Liver (tissue), 9 donors: ENCODE measurements around the gene MED27. TPM values are rescaled to one million over a fixed set of nuclear protein-coding genes. Genes with fewer than 3 reads are reported as not detected.

ENCODE experiments used
- DNase-seq: peaks from one replicate; pipeline ENCODE4 v3.0.0-alpha.2; 2017; ENCODE audit warnings: low spot score
- H3K27ac ChIP-seq, 2 donors: one replicate each; pipeline ENCODE4 v1.7.0; 2013; ENCODE audit warnings: inconsistent platforms in 2 of 2, low read length in 2 of 2, control low read depth in 1 of 2, low read depth in 1 of 2, mild to moderate bottlenecking in 1 of 2
- H3K27me3 ChIP-seq, 4 donors: one replicate each; pipeline versions ENCODE4 v1.6.1 to v1.7.0; 2013; ENCODE audit warnings: low read length in 3 of 4, inconsistent platforms in 1 of 4, mild to moderate bottlenecking in 1 of 4, moderate library complexity in 1 of 4; ENCODE audit not compliant: control insufficient read depth in 4 of 4, insufficient read depth in 4 of 4
- H3K36me3 ChIP-seq, 4 donors: one replicate each; pipeline versions ENCODE4 v1.6.1 to v1.7.0; 2013; ENCODE audit warnings: low read length in 3 of 4, mild to moderate bottlenecking in 3 of 4, low read depth in 1 of 4, moderate library complexity in 1 of 4; ENCODE audit not compliant: control insufficient read depth in 4 of 4, insufficient read depth in 3 of 4
- H3K4me1 ChIP-seq, 4 donors: one replicate each; pipeline versions ENCODE4 v1.6.1 to v1.7.0; 2013; ENCODE audit warnings: low read length in 3 of 4, mild to moderate bottlenecking in 3 of 4, moderate library complexity in 1 of 4; ENCODE audit not compliant: control insufficient read depth in 4 of 4, insufficient read depth in 4 of 4
- H3K4me3 ChIP-seq, 3 donors: one replicate each; pipeline versions ENCODE4 v1.6.1 to v1.7.0; 2013; ENCODE audit warnings: low read length in 3 of 3, control low read depth in 1 of 3, low read depth in 1 of 3, mild to moderate bottlenecking in 1 of 3
- H3K9ac ChIP-seq, 2 donors: one replicate each; pipeline ENCODE4 v1.7.0; 2013; ENCODE audit warnings: low read length in 2 of 2, mild to moderate bottlenecking in 2 of 2, moderate library complexity in 2 of 2, control low read depth in 1 of 2, low read depth in 1 of 2
- H3K9me3 ChIP-seq, 4 donors: one replicate each; pipeline versions ENCODE4 v1.6.1 to v1.7.0; 2013; ENCODE audit warnings: low read length in 3 of 4; ENCODE audit not compliant: control insufficient read depth in 4 of 4
- CTCF ChIP-seq: fragments of 150-350 bp; IDR thresholded peaks from 2 replicates; pipeline ENCODE4 v1.5.1; 2017; ENCODE audit warnings: improper control_type of control experiment, low read depth, low read length; ENCODE audit not compliant: missing input control
- EGR1 ChIP-seq, 2 donors: IDR thresholded peaks; 2 replicates each; pipeline ENCODE4 v1.6.1; 2016 to 2018; ENCODE audit warnings: antibody characterized with exemption in 2 of 2, low read depth in 2 of 2
- FOXA2 ChIP-seq: IDR thresholded peaks from 2 replicates; pipeline ENCODE4 v1.6.1; 2016; ENCODE audit warnings: antibody characterized with exemption
- GABPA ChIP-seq, 2 donors: IDR thresholded peaks in 1 of 2; conservative IDR thresholded peaks in 1 of 2; 2 replicates each; pipeline ENCODE4 v1.6.1; 2016; ENCODE audit warnings: antibody characterized with exemption in 2 of 2, mild to moderate bottlenecking in 1 of 2, moderate library complexity in 1 of 2
- HNF4A ChIP-seq, 2 donors: conservative IDR thresholded peaks; 2 replicates each; pipeline ENCODE4 v1.6.1; 2016; ENCODE audit warnings: antibody characterized with exemption in 2 of 2, mild to moderate bottlenecking in 2 of 2
- HNF4G ChIP-seq: IDR thresholded peaks from 2 replicates; pipeline ENCODE4 v1.6.1; 2016; ENCODE audit warnings: antibody characterized with exemption
- JUND ChIP-seq, 2 donors: IDR thresholded peaks; 2 replicates each; pipeline ENCODE4 v1.6.1; 2016; ENCODE audit warnings: antibody characterized with exemption in 2 of 2
- MAX ChIP-seq: IDR thresholded peaks from 2 replicates; pipeline ENCODE4 v1.6.1; 2016; ENCODE audit warnings: antibody characterized with exemption
- RAD21 ChIP-seq, 2 donors: IDR thresholded peaks; 2 replicates each; pipeline ENCODE4 v1.6.1; 2016; ENCODE audit warnings: antibody characterized with exemption in 2 of 2, mild to moderate bottlenecking in 2 of 2
- RXRA ChIP-seq, 2 donors: IDR thresholded peaks; 2 replicates each; pipeline ENCODE4 v1.6.1; 2017 to 2018; ENCODE audit warnings: antibody characterized with exemption in 2 of 2, mild to moderate bottlenecking in 1 of 2
- TAF1 ChIP-seq: conservative IDR thresholded peaks from 2 replicates; pipeline ENCODE4 v1.6.1; 2016; ENCODE audit warnings: antibody characterized with exemption, mild to moderate bottlenecking
- YY1 ChIP-seq: IDR thresholded peaks from 2 replicates; pipeline ENCODE4 v1.6.1; 2016; ENCODE audit warnings: antibody characterized with exemption, mild to moderate bottlenecking
- ZBTB33 ChIP-seq: IDR thresholded peaks from 2 replicates; pipeline ENCODE4 v1.6.1; 2016; ENCODE audit warnings: antibody characterized with exemption
- WGBS: extraction: QIAGEN DNeasy Blood & Tissue Kit; methylation state at CpG from one replicate; pipeline ENCODE4 v1.1.7; 2013; 5-methylcytosine and 5-hydroxymethylcytosine counted together
- polyA plus RNA-seq, 2 donors: library from polyadenylated mRNA; stranded (reverse) in 1 of 2; unstranded in 1 of 2; fragments of 200-250 nt in 1 of 2; fragments of >200 nt in 1 of 2; fragmentation: Nextera tagmentation in 1 of 2; extraction: Ambion mirVana in 1 of 2; gene quantifications; one replicate each; pipeline versions ENCODE4 v1.2.1 to v1.2.3, GENCODE V29; 2013 to 2015
- total RNA-seq, 2 donors: library from RNA; depleted of rRNA; stranded (reverse); fragments of >200 nt; gene quantifications; one replicate each; pipeline ENCODE4 v1.2.3, GENCODE V29; 2014
- TF ChIP-seq, protein P1 (sequence below): IDR thresholded peaks from 2 replicates; pipeline ENCODE4 v1.6.1; 2016; ENCODE audit warnings: antibody characterized with exemption
- TF ChIP-seq, protein P2 (sequence below): IDR thresholded peaks from 2 replicates; pipeline ENCODE4 v1.6.1; 2016; ENCODE audit warnings: antibody characterized with exemption, mild to moderate bottlenecking
- donor health status: healthy.
- donor health status: healthy.
- donor health status: healthy.
- donor health status: healthy.
- donor health status: healthy.

Gene MED27
- total and polyA plus RNA-seq, 4 donors = 4.6 to 7.9 (median 5.5) TPM

GRCh38 chr9:131992906-131993657, 86.6 kb downstream of the MED27 start:
- TF ChIP-seq, protein P1, sequence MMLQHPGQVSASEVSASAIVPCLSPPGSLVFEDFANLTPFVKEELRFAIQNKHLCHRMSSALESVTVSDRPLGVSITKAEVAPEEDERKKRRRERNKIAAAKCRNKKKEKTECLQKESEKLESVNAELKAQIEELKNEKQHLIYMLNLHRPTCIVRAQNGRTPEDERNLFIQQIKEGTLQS = no peak
- TF ChIP-seq JUND (IDR thresholded peaks at IDR 0.05) (no peak), RAD21 (IDR thresholded peaks at IDR 0.05) (no peak), MAX (no peak), HNF4G (no peak), GABPA (IDR thresholded peaks at IDR 0.05 in 1 of 2, conservative IDR thresholded peaks at IDR 0.05 in 1 of 2) (no peak), EGR1 (IDR thresholded peaks at IDR 0.05; ENCODE audit: low read depth in 2 of 2) (no peak), RXRA (IDR thresholded peaks at IDR 0.05) (no peak), TAF1 (no peak), FOXA2 (no peak), HNF4A (conservative IDR thresholded peaks at IDR 0.05) (no peak), ZBTB33 (no peak), CTCF (no peak)
- TF ChIP-seq, protein P2, sequence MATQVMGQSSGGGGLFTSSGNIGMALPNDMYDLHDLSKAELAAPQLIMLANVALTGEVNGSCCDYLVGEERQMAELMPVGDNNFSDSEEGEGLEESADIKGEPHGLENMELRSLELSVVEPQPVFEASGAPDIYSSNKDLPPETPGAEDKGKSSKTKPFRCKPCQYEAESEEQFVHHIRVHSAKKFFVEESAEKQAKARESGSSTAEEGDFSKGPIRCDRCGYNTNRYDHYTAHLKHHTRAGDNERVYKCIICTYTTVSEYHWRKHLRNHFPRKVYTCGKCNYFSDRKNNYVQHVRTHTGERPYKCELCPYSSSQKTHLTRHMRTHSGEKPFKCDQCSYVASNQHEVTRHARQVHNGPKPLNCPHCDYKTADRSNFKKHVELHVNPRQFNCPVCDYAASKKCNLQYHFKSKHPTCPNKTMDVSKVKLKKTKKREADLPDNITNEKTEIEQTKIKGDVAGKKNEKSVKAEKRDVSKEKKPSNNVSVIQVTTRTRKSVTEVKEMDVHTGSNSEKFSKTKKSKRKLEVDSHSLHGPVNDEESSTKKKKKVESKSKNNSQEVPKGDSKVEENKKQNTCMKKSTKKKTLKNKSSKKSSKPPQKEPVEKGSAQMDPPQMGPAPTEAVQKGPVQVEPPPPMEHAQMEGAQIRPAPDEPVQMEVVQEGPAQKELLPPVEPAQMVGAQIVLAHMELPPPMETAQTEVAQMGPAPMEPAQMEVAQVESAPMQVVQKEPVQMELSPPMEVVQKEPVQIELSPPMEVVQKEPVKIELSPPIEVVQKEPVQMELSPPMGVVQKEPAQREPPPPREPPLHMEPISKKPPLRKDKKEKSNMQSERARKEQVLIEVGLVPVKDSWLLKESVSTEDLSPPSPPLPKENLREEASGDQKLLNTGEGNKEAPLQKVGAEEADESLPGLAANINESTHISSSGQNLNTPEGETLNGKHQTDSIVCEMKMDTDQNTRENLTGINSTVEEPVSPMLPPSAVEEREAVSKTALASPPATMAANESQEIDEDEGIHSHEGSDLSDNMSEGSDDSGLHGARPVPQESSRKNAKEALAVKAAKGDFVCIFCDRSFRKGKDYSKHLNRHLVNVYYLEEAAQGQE = no peak
- no peaks in the 10 kb centered on the region for H3K4me1 ChIP-seq
- WGBS = 91% methylated on average over 10 of the region's 10 CpGs
- DNase-seq = no peak
- no peaks in the 10 kb centered on the region for H3K9me3 ChIP-seq
- H3K27me3 ChIP-seq = no peaks in the 10 kb centered on the region
- H3K27ac ChIP-seq = no peak overlapping the region
- no peak overlapping the region for H3K4me3 ChIP-seq
- H3K36me3 ChIP-seq = no peaks in the 10 kb centered on the region
- no peak overlapping the region for H3K9ac ChIP-seq

- Histone ChIP-seq H3K9ac (no peak overlapping the region), H3K27ac (no peak overlapping the region), H3K9me3 (no peaks in the 10 kb centered on the region), H3K4me1 (no peaks in the 10 kb centered on the region), H3K27me3 (no peaks in the 10 kb centered on the region), H3K36me3 (no peaks in the 10 kb centered on the region), H3K4me3 (no peak overlapping the region)
- no peak for DNase-seq
- WGBS = 96% methylated on average over 5 of the region's 5 CpGs
- TF ChIP-seq CTCF = no peak
- TF ChIP-seq YY1 = no peak
- TF ChIP-seq TAF1 = no peak
- TF ChIP-seq RXRA (IDR thresholded peaks at IDR 0.05) = no peak
- TF ChIP-seq, protein P2 = no peak
- no peak for TF ChIP-seq GABPA (IDR thresholded peaks at IDR 0.05 in 1 of 2, conservative IDR thresholded peaks at IDR 0.05 in 1 of 2)
- TF ChIP-seq FOXA2 = no peak
Observed at GRCh38 chr9:131987232-131987631, 92.4 kb downstream of the MED27 start.
